GM19193 (cell line): Measurements from ENCODE around the gene LRP6.

ENCODE experiments used
- POLR2A ChIP-seq: IDR thresholded peaks from 4 replicates; pipeline ENCODE4 v1.6.1; 2011; ENCODE audit not compliant: insufficient read depth, insufficient read length; ENCODE audit errors: extremely low read depth

Gene LRP6

GRCh38 chr12:12266873-12267741 is at the start of gene LRP6:
Gene LRP6 (minus strand): TSS chr12:12267044. CDS start chr12:12266735, 309 bp downstream.
- peak; percentile 81 for TF ChIP-seq POLR2A

GRCh38 chr12:12315838-12316237 is 49.0 kb upstream of the LRP6 start:
- no peak for TF ChIP-seq POLR2A

GRCh38 chr12:12305568-12306300 is 38.9 kb upstream of the LRP6 start:
- TF ChIP-seq POLR2A = no peak

GRCh38 chr12:12302976-12303375 is 36.1 kb upstream of the LRP6 start:
- no peak for TF ChIP-seq POLR2A

- TF ChIP-seq POLR2A = no peak
These were observed 34.3 kb upstream of the LRP6 start for GRCh38 chr12:12301122-12301521.

GRCh38 chr12:12297201-12297830 is 30.5 kb upstream of the LRP6 start:
- TF ChIP-seq POLR2A = no peak

GRCh38 chr12:12294215-12295005 is 27.6 kb upstream of the LRP6 start:
- TF ChIP-seq POLR2A = no peak

GRCh38 chr12:12290206-12290605 is 23.4 kb upstream of the LRP6 start:
- TF ChIP-seq POLR2A = no peak

- TF ChIP-seq POLR2A = no peak
These were observed 19.6 kb upstream of the LRP6 start for GRCh38 chr12:12286441-12286840.

GRCh38 chr12:12282761-12283425 is 16.0 kb upstream of the LRP6 start:
- no peak for TF ChIP-seq POLR2A

GRCh38 chr12:12282202-12282601 is 15.4 kb upstream of the LRP6 start:
- no peak for TF ChIP-seq POLR2A

- TF ChIP-seq POLR2A = no peak
These were observed 14.3 kb upstream of the LRP6 start for GRCh38 chr12:12281134-12281533.

- no peak for TF ChIP-seq POLR2A
These were observed 12.1 kb upstream of the LRP6 start for GRCh38 chr12:12278899-12279298.

GRCh38 chr12:12275874-12276273 is 9.0 kb upstream of the LRP6 start:
- TF ChIP-seq POLR2A = no peak
